Measurements from ENCODE around the gene SEC14L1. TPM values are rescaled to one million over a fixed set of nuclear protein-coding genes. Genes with fewer than 3 reads are reported as not detected.
"Not testable (repeated sequence)": the region's sequence is repeated elsewhere in the genome, so short reads cannot be mapped to it uniquely, and the experiment has no call there.

Gene SEC14L1
- total RNA-seq, 2 experiments from 2014 or later, result 98.5 to 146 TPM

DNA sequence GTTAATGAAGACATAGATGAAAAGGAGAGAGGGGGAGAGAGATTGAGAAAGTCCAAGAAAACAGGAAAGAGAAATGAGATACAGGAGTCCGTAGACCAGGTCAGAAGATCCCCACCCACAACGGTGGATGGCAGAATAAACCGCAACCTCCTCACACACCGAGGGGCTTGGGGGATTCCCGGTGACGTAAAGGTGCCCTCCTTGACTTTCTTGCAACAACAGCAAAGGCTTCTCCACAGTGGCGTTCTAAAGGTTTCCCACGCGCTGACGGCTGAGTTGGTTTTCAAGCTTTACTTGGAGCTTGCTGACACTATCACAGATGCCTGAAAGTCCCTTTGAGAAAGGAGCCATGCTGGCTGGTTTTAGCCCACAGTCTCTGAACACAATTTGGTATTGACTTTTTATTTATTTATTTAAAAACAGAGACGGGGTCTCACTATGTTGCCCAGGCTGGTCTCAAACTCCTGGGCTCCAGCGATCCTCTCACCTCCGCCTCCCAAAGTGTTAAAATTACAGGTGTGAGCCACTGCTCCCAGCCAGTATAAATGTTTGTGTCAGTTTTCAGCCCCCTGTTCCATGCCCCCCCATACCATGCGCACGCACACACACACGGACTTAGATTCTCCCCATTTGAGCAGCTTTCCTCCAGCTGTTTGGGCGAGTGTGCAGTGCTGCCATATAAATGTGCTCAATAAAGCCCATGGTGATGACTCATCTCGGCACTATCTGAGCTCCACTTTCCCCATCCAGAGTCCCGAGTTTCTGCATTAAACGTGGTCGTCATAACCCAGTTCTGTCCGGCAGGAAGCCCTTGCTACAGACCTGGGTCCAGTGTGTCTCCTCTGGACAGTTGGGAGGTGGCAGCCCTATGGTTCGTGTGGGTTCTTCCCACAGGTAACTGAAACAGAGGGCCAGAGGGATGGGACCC lies 33.0 kb upstream of the SEC14L1 start:
- Mint-ChIP-seq H3K4me3 (peak overlapping the region; percentile 66), H3K4me1 (peaks cover 52% of the 10 kb centered on the region), H3K27ac (peak overlapping the region; percentile 91), H3K36me3 (peaks cover 5% of the 10 kb centered on the region), H3K27me3 (no peaks in the 10 kb centered on the region), H3K9me3 (ENCODE audit: low read depth) (no peaks in the 10 kb centered on the region)
- peak; percentile 55 for ATAC-seq
- CTCF ChIA-PET, result interaction anchor here (0.7 to 3.3 kb wide), 8 partner anchors 9 to 38 kb away, joined by 3 to 22 read pairs (median 4); no protein-coding TSS in a partner anchor
- DNase-seq, result peak; percentile 83

GRCh38 chr17:77109159-77109759 lies 31.5 kb upstream of the SEC14L1 start:
- DNase-seq (no peak), ATAC-seq (no peak)
- H3K36me3 Mint-ChIP-seq, result peaks cover 5% of the 10 kb centered on the region
- CTCF ChIA-PET, result interaction anchor here (0.8 to 3.3 kb wide), 7 partner anchors 11 to 138 kb away, joined by 3 to 22 read pairs (median 4); partner anchors contain the start of gene SEC14L1
- H3K4me3 Mint-ChIP-seq, result no peak overlapping the region
- peaks cover 52% of the 10 kb centered on the region for H3K4me1 Mint-ChIP-seq
- H3K9me3 Mint-ChIP-seq (ENCODE audit: low read depth), result no peaks in the 10 kb centered on the region
- H3K27ac Mint-ChIP-seq, result peak overlapping the region; percentile 82
- no peaks in the 10 kb centered on the region for H3K27me3 Mint-ChIP-seq

DNA sequence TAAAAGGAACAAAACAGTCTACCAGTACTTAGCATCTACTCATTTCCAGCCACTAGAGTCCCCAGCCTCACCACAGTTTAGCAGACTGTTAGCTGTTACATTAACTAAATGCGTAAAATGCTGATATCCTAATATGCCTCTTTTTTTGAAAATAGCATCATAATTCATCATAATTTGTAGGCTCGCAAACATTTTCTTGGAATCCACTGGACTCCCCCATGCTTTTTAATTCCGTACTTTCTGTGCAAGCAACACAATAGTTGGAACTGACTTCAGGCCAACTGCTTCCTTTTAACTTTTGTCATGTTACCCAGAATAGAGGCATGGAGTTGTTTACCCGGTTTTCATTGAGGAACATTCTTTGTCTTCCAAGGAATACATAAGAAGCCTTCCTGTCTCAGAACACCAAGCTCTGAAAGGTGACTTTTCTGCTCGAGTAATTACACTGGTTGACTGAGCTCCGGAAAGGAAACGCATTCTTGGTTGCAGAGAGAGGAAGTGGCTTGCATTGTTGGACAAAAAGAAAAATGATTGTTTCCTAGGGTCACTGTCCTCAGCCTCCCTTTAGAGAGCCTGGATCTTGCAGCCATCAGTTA lies 30.9 kb upstream of the SEC14L1 start:
- Mint-ChIP-seq H3K36me3 (peaks cover 5% of the 10 kb centered on the region), H3K9me3 (ENCODE audit: low read depth) (no peaks in the 10 kb centered on the region), H3K4me3 (peak overlapping the region; percentile 12), H3K27ac (peak overlapping the region; percentile 82), H3K27me3 (no peaks in the 10 kb centered on the region), H3K4me1 (peaks cover 50% of the 10 kb centered on the region)
- CTCF ChIA-PET, result interaction anchor here (0.9 to 2.2 kb wide), 6 partner anchors 10 to 138 kb away, joined by 3 to 9 read pairs (median 4); partner anchors contain the start of gene SEC14L1
- ATAC-seq, result peak; percentile 42
- no peak for DNase-seq

DNA sequence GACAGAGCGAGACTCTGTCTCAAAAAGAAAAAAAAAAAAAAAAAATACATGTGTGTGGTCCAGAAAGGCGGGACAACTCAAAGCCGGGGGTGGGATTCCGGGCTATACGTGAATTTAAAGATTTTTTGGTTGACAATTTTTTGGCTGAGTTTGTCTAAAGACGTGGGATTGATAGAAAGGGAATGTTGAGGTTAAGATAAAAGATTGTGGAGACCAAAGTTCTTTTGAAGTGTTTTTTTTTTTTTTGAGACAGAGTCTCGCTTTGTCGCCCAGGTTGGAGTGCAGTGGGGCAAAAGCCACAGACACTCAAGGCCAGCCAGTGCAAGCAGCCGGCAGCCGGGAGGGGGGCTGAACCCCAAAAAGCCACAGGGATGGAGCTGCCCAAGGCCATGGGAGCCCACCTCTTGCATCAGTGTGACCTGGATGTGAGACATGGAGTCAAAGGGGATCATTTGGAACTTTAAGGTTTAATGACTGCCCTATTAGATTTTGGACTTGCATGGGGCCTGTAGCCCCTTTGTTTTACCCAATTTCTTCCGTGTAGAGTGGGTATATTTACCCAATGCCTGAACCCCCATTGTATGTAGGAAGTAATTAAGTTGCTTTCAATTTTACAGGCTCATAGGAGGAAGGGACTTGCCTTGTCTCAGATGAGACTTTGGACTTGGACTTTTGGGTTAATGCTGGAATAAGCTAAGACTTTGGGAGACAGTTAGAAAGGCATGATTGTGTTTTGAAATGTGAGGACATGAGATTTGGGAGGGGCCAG lies 29.4 kb upstream of the SEC14L1 start:
- peaks cover 43% of the 10 kb centered on the region for H3K4me1 Mint-ChIP-seq
- H3K4me3 Mint-ChIP-seq; H3K36me3 Mint-ChIP-seq; ATAC-seq; DNase-seq; H3K27me3 Mint-ChIP-seq; H3K27ac Mint-ChIP-seq; H3K9me3 Mint-ChIP-seq (ENCODE audit: low read depth): not testable (repeated sequence)
- CTCF ChIA-PET, result interaction anchor here (0.7 kb wide), 2 partner anchors 35 to 117 kb away, joined by 4 to 5 read pairs; no protein-coding TSS in a partner anchor

DNA sequence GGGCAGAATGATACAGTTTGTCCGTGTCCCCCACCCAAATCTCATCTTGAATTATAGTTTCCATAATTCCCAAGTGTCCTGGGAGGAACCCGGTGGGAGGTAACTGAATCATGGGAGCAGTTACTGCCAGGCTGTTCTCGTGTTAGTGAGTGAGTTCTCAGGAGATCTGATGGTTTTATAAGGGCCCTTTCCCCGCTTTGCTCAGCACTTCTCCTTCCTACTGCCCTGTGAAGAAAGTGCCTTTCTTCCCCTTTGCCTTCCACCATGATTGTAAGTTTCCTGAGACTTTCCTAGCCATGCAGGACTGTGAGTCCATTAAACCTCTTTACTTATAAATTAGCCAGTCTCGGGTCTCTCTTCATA lies 28.9 kb upstream of the SEC14L1 start:
- peaks cover 40% of the 10 kb centered on the region for H3K4me1 Mint-ChIP-seq
- peaks cover 5% of the 10 kb centered on the region for H3K36me3 Mint-ChIP-seq
- no peak overlapping the region for H3K27ac Mint-ChIP-seq
- no peak overlapping the region for H3K4me3 Mint-ChIP-seq
- CTCF ChIA-PET, result no interaction called here
- H3K27me3 Mint-ChIP-seq, result no peaks in the 10 kb centered on the region
- no peaks in the 10 kb centered on the region for H3K9me3 Mint-ChIP-seq (ENCODE audit: low read depth)
- DNase-seq (no peak), ATAC-seq (no peak)

GRCh38 chr17:77115510-77115909 lies 25.3 kb upstream of the SEC14L1 start:
- CTCF ChIA-PET, result interaction anchor here (0.7 to 1.8 kb wide), 3 partner anchors 13 to 148 kb away, joined by 3 to 6 read pairs (median 4); no protein-coding TSS in a partner anchor
- no peaks in the 10 kb centered on the region for H3K27me3 Mint-ChIP-seq
- peaks cover 8% of the 10 kb centered on the region for H3K4me1 Mint-ChIP-seq
- ATAC-seq (no peak), DNase-seq (no peak)
- peaks cover 1% of the 10 kb centered on the region for H3K36me3 Mint-ChIP-seq
- no peak overlapping the region for H3K27ac Mint-ChIP-seq
- no peaks in the 10 kb centered on the region for H3K9me3 Mint-ChIP-seq (ENCODE audit: low read depth)
- H3K4me3 Mint-ChIP-seq, result no peak overlapping the region

GRCh38 chr17:77115947-77116346 lies 24.8 kb upstream of the SEC14L1 start:
- no peak overlapping the region for H3K27ac Mint-ChIP-seq
- no peak overlapping the region for H3K4me3 Mint-ChIP-seq
- H3K9me3 Mint-ChIP-seq (ENCODE audit: low read depth), result no peaks in the 10 kb centered on the region
- H3K4me1 Mint-ChIP-seq, result peaks cover 8% of the 10 kb centered on the region
- H3K36me3 Mint-ChIP-seq, result peaks cover 1% of the 10 kb centered on the region
- CTCF ChIA-PET, result interaction anchor here (0.7 to 1.8 kb wide), 2 partner anchors 13 to 148 kb away, joined by 3 to 6 read pairs; no protein-coding TSS in a partner anchor
- DNase-seq, result no peak
- H3K27me3 Mint-ChIP-seq, result no peaks in the 10 kb centered on the region
- ATAC-seq, result no peak

- peaks cover 5% of the 10 kb centered on the region for H3K4me1 Mint-ChIP-seq
- H3K27ac Mint-ChIP-seq, result no peak overlapping the region
- H3K4me3 Mint-ChIP-seq, result no peak overlapping the region
- no peaks in the 10 kb centered on the region for H3K27me3 Mint-ChIP-seq
- DNase-seq, result no peak
- peaks cover 1% of the 10 kb centered on the region for H3K36me3 Mint-ChIP-seq
- H3K9me3 Mint-ChIP-seq (ENCODE audit: low read depth), result no peaks in the 10 kb centered on the region
- CTCF ChIA-PET, result interaction anchor here (1.8 kb wide), 1 partner anchor 12 kb away, joined by 6 read pairs; no protein-coding TSS in a partner anchor
- no peak for ATAC-seq
Measured at GRCh38 chr17:77116371-77116860, 24.4 kb upstream of the SEC14L1 start.

- peaks cover 7% of the 10 kb centered on the region for H3K4me1 Mint-ChIP-seq
- CTCF ChIA-PET, result interaction anchor here (0.6 kb wide), 1 partner anchor 136 kb away, joined by 3 read pairs; no protein-coding TSS in a partner anchor
- ATAC-seq, result no peak
- H3K36me3 Mint-ChIP-seq, result no peaks in the 10 kb centered on the region
- no peaks in the 10 kb centered on the region for H3K9me3 Mint-ChIP-seq (ENCODE audit: low read depth)
- H3K27ac Mint-ChIP-seq, result no peak overlapping the region
- DNase-seq, result no peak
- H3K4me3 Mint-ChIP-seq, result no peak overlapping the region
- no peaks in the 10 kb centered on the region for H3K27me3 Mint-ChIP-seq
Measured at GRCh38 chr17:77117415-77117814, 23.4 kb upstream of the SEC14L1 start.

GRCh38 chr17:77118251-77118928 lies 22.4 kb upstream of the SEC14L1 start:
- H3K4me3 Mint-ChIP-seq, result no peak overlapping the region
- DNase-seq (no peak), ATAC-seq (no peak)
- H3K27me3 Mint-ChIP-seq, result no peaks in the 10 kb centered on the region
- H3K36me3 Mint-ChIP-seq, result no peaks in the 10 kb centered on the region
- H3K9me3 Mint-ChIP-seq (ENCODE audit: low read depth), result no peaks in the 10 kb centered on the region
- CTCF ChIA-PET, result interaction anchor here (1.5 kb wide), 1 partner anchor 11 kb away, joined by 5 read pairs; no protein-coding TSS in a partner anchor
- H3K27ac Mint-ChIP-seq, result no peak overlapping the region
- H3K4me1 Mint-ChIP-seq, result peaks cover 10% of the 10 kb centered on the region

GRCh38 chr17:77119668-77120301 lies 21.0 kb upstream of the SEC14L1 start:
- CTCF ChIA-PET, result interaction anchor here (1.5 to 2.1 kb wide), 2 partner anchors 10 kb away, joined by 5 to 9 read pairs; no protein-coding TSS in a partner anchor
- Mint-ChIP-seq H3K9me3 (ENCODE audit: low read depth) (no peaks in the 10 kb centered on the region), H3K4me1 (peaks cover 18% of the 10 kb centered on the region), H3K27ac (no peak overlapping the region), H3K36me3 (no peaks in the 10 kb centered on the region), H3K4me3 (no peak overlapping the region), H3K27me3 (no peaks in the 10 kb centered on the region)
- DNase-seq, result no peak
- ATAC-seq, result no peak
